ENCODE results near the gene ZNF700. TPM values are rescaled to one million over a fixed set of nuclear protein-coding genes. Genes with fewer than 3 reads are reported as not detected.
"Not testable (repeated sequence)": the region's sequence is repeated elsewhere in the genome, so short reads cannot be mapped to it uniquely, and the experiment has no call there.

Gene ZNF700
- total RNA-seq, 2 donors from 2014 or later, result 11.6 to 19.2 TPM

GRCh38 chr19:11948646-11949045 is 23.7 kb downstream of the ZNF700 start:
- peaks cover 99% of the 10 kb centered on the region for H3K9me3 Mint-ChIP-seq
- Histone ChIP-seq H3K4me1 (ENCODE audit: control insufficient read depth, insufficient read depth, low read length) (no peaks in the 10 kb centered on the region), H3K27me3 (ENCODE audit: control insufficient read depth, insufficient read depth, low read length, poor library complexity, severe bottlenecking) (no peaks in the 10 kb centered on the region), H3K36me3 (ENCODE audit: control insufficient read depth, insufficient read depth, low read length) (peaks cover 83% of the 10 kb centered on the region), H3K9me3 (ENCODE audit: control insufficient read depth, low read length) (peaks cover 100% of the 10 kb centered on the region), H3K9ac (ENCODE audit: extremely low read depth, low read length, poor library complexity, severe bottlenecking) (no peak overlapping the region), H3K27ac (ENCODE audit: low read depth, low read length) (no peak overlapping the region), H3K4me3 (ENCODE audit: low read length) (peak overlapping the region; percentile 75)
- TF ChIP-seq, protein P1, sequence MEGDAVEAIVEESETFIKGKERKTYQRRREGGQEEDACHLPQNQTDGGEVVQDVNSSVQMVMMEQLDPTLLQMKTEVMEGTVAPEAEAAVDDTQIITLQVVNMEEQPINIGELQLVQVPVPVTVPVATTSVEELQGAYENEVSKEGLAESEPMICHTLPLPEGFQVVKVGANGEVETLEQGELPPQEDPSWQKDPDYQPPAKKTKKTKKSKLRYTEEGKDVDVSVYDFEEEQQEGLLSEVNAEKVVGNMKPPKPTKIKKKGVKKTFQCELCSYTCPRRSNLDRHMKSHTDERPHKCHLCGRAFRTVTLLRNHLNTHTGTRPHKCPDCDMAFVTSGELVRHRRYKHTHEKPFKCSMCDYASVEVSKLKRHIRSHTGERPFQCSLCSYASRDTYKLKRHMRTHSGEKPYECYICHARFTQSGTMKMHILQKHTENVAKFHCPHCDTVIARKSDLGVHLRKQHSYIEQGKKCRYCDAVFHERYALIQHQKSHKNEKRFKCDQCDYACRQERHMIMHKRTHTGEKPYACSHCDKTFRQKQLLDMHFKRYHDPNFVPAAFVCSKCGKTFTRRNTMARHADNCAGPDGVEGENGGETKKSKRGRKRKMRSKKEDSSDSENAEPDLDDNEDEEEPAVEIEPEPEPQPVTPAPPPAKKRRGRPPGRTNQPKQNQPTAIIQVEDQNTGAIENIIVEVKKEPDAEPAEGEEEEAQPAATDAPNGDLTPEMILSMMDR (conservative IDR thresholded peaks at IDR 0.05), result no peak
- no peak overlapping the region for H3K4me3 Mint-ChIP-seq
- no peak for DNase-seq
- no peak overlapping the region for H3K27ac Mint-ChIP-seq
- H3K36me3 Mint-ChIP-seq (ENCODE audit: low read depth), result peaks cover 91% of the 10 kb centered on the region
- H3K4me1 Mint-ChIP-seq, result no peaks in the 10 kb centered on the region
- WGBS, 2 experiments (ENCODE audit: insufficient coverage in 1 of 2, insufficient read length in 1 of 2), result 96% methylated on average over 3 of the region's 3 CpGs; no CpG with 5 or more reads in 1 of the 2 experiments
- no peaks in the 10 kb centered on the region for H3K27me3 Mint-ChIP-seq (ENCODE audit: insufficient read depth)

GRCh38 chr19:11949201-11949600 is 24.3 kb downstream of the ZNF700 start:
- TF ChIP-seq, protein P1 (conservative IDR thresholded peaks at IDR 0.05), result no peak
- Histone ChIP-seq H3K4me3 (ENCODE audit: low read length) (peak overlapping the region; percentile 75), H3K4me1 (ENCODE audit: control insufficient read depth, insufficient read depth, low read length) (no peaks in the 10 kb centered on the region), H3K9ac (ENCODE audit: extremely low read depth, low read length, poor library complexity, severe bottlenecking) (no peak overlapping the region), H3K9me3 (ENCODE audit: control insufficient read depth, low read length) (peaks cover 100% of the 10 kb centered on the region), H3K27ac (ENCODE audit: low read depth, low read length) (no peak overlapping the region), H3K36me3 (ENCODE audit: control insufficient read depth, insufficient read depth, low read length) (peaks cover 79% of the 10 kb centered on the region), H3K27me3 (ENCODE audit: control insufficient read depth, insufficient read depth, low read length, poor library complexity, severe bottlenecking) (no peaks in the 10 kb centered on the region)
- Mint-ChIP-seq H3K4me3 (no peak overlapping the region), H3K27me3 (ENCODE audit: insufficient read depth) (no peaks in the 10 kb centered on the region), H3K9me3 (peaks cover 98% of the 10 kb centered on the region), H3K4me1 (no peaks in the 10 kb centered on the region), H3K27ac (no peak overlapping the region), H3K36me3 (ENCODE audit: low read depth) (peaks cover 86% of the 10 kb centered on the region)
- WGBS, 2 experiments (ENCODE audit: insufficient coverage in 1 of 2, insufficient read length in 1 of 2), result 95 to 100% methylated on average over 4 of the region's 4 CpGs
- no peak for DNase-seq

DNA sequence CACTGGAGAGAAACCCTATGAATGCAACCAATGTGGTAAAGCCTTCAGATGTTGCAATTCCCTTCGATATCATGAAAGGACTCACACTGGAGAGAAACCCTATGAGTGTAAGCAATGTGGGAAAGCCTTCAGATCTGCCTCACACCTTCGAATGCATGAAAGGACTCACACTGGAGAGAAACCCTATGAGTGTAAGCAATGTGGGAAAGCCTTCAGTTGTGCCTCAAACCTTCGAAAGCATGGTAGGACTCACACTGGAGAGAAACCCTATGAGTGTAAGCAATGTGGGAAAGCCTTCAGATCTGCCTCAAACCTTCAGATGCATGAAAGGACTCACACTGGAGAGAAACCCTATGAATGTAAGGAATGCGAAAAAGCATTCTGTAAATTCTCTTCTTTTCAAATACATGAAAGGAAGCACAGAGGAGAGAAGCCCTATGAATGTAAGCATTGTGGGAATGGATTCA is 24.7 kb downstream of the ZNF700 start:
- H3K9me3 ChIP-seq (ENCODE audit: control insufficient read depth, low read length), result peaks cover 100% of the 10 kb centered on the region
- H3K4me1 Mint-ChIP-seq; H3K4me3 Mint-ChIP-seq; H3K27me3 ChIP-seq (ENCODE audit: control insufficient read depth, insufficient read depth, low read length, poor library complexity, severe bottlenecking); H3K27me3 Mint-ChIP-seq (ENCODE audit: insufficient read depth); H3K27ac Mint-ChIP-seq; H3K4me1 ChIP-seq (ENCODE audit: control insufficient read depth, insufficient read depth, low read length); H3K9ac ChIP-seq (ENCODE audit: extremely low read depth, low read length, poor library complexity, severe bottlenecking); DNase-seq; H3K27ac ChIP-seq (ENCODE audit: low read depth, low read length): not testable (repeated sequence)
- peaks cover 74% of the 10 kb centered on the region for H3K36me3 ChIP-seq (ENCODE audit: control insufficient read depth, insufficient read depth, low read length)
- H3K9me3 Mint-ChIP-seq, result peaks cover 98% of the 10 kb centered on the region
- peaks cover 81% of the 10 kb centered on the region for H3K36me3 Mint-ChIP-seq (ENCODE audit: low read depth)
- WGBS, 2 experiments (ENCODE audit: insufficient coverage in 1 of 2, insufficient read length in 1 of 2), result 92 to 95% methylated on average over 3 to 4 of the region's 4 CpGs
- H3K4me3 ChIP-seq (ENCODE audit: low read length), result peak overlapping the region; percentile 75

DNA sequence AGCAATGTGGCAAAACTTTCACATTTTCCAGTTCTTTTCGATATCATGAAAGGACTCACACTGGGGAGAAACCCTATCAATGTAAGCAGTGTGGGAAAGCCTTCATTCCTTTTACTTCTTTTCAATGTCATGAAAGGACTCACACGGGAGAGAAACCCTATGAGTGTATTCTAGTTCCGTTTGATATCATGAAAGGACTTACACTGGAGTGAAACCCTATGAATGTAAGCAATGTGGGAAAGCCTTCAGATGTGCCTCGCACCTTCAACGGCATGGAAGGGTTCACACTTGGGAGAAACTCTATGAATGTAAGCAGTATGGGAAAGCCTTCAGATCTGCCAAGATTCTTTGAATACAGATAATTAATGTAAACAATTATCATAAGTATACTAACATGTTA is 25.4 kb downstream of the ZNF700 start:
- Mint-ChIP-seq H3K36me3 (ENCODE audit: low read depth) (peaks cover 76% of the 10 kb centered on the region), H3K9me3 (peaks cover 97% of the 10 kb centered on the region), H3K27ac (no peak overlapping the region), H3K4me1 (no peaks in the 10 kb centered on the region), H3K27me3 (ENCODE audit: insufficient read depth) (no peaks in the 10 kb centered on the region), H3K4me3 (no peak overlapping the region)
- no peak overlapping the region for H3K27ac ChIP-seq (ENCODE audit: low read depth, low read length)
- TF ChIP-seq, protein P1 (conservative IDR thresholded peaks at IDR 0.05), result no peak
- no peak for DNase-seq
- peaks cover 68% of the 10 kb centered on the region for H3K36me3 ChIP-seq (ENCODE audit: control insufficient read depth, insufficient read depth, low read length)
- no peaks in the 10 kb centered on the region for H3K27me3 ChIP-seq (ENCODE audit: control insufficient read depth, insufficient read depth, low read length, poor library complexity, severe bottlenecking)
- H3K4me1 ChIP-seq (ENCODE audit: control insufficient read depth, insufficient read depth, low read length), result no peaks in the 10 kb centered on the region
- H3K9ac ChIP-seq (ENCODE audit: extremely low read depth, low read length, poor library complexity, severe bottlenecking), result no peak overlapping the region
- H3K9me3 ChIP-seq (ENCODE audit: control insufficient read depth, low read length), result peaks cover 96% of the 10 kb centered on the region
- peak overlapping the region; percentile 75 for H3K4me3 ChIP-seq (ENCODE audit: low read length)
- 93 to 100% methylated on average over 3 to 5 of the region's 5 CpGs for WGBS, 2 experiments (ENCODE audit: insufficient coverage in 1 of 2, insufficient read length in 1 of 2)

Measured in endodermal cell (in vitro differentiated cells).